VCaP (cell line): ENCODE data around the gene SLC16A10.

Experiments
- H3K27ac ChIP-seq: fragments of 450-650 bp; 2 replicates; pipeline ENCODE4 v1.5.1; 2017
- CTCF ChIP-seq: fragments of 450-650 bp; conservative IDR thresholded peaks from 2 replicates; pipeline ENCODE4 v1.5.1; 2017; ENCODE audit warnings: mild to moderate bottlenecking, moderate library complexity

The SLC16A10 gene

GRCh38 chr6:111150577-111150976 is 63.3 kb downstream of the SLC16A10 start:
- no peak for TF ChIP-seq CTCF
- H3K27ac ChIP-seq, result no peak overlapping the region

GRCh38 chr6:111154981-111155380 is 67.7 kb downstream of the SLC16A10 start:
- TF ChIP-seq CTCF, result no peak
- no peak overlapping the region for H3K27ac ChIP-seq

- TF ChIP-seq CTCF, result no peak
- no peak overlapping the region for H3K27ac ChIP-seq
Measured at GRCh38 chr6:111157412-111157811, 70.1 kb downstream of the SLC16A10 start.

- no peak overlapping the region for H3K27ac ChIP-seq
- no peak for TF ChIP-seq CTCF
Measured at GRCh38 chr6:111159633-111160032, 72.3 kb downstream of the SLC16A10 start.

- no peak for TF ChIP-seq CTCF
- H3K27ac ChIP-seq, result no peak overlapping the region
Measured at GRCh38 chr6:111161650-111162049, 74.3 kb downstream of the SLC16A10 start.

GRCh38 chr6:111162504-111162903 is 75.2 kb downstream of the SLC16A10 start:
- no peak overlapping the region for H3K27ac ChIP-seq
- TF ChIP-seq CTCF, result no peak

- no peak overlapping the region for H3K27ac ChIP-seq
- TF ChIP-seq CTCF, result no peak
Measured at GRCh38 chr6:111171577-111172400, 84.5 kb downstream of the SLC16A10 start.
